Caki2 (cell line): ENCODE data around the gene PWWP2B. TPM values are rescaled to one million over a fixed set of nuclear protein-coding genes. Genes with fewer than 3 reads are reported as not detected.

Experiments used
- DNase-seq: peaks from one replicate; pipeline ENCODE4 v3.0.0-alpha.2; 2015; ENCODE audit warnings: low read depth
- in situ Hi-C: cut with HindIII; loops from 2 replicates; pipeline ENCODE4 v1.10.0; 2016; ENCODE audit warnings: low sequenced_read_pairs, low pct_unique_long_range_greater_than_20kb, mixed read lengths
- total RNA-seq: library from RNA; depleted of rRNA; stranded (reverse); fragments of >200 nt; shearing (Covaris generic); gene quantifications from 2 replicates; pipeline ENCODE4 v1.2.3, GENCODE V29; 2014; ENCODE audit warnings: low replicate concordance

The PWWP2B gene
- total RNA-seq, 1 experiment from 2014 or later, result 14.8 TPM

DNA sequence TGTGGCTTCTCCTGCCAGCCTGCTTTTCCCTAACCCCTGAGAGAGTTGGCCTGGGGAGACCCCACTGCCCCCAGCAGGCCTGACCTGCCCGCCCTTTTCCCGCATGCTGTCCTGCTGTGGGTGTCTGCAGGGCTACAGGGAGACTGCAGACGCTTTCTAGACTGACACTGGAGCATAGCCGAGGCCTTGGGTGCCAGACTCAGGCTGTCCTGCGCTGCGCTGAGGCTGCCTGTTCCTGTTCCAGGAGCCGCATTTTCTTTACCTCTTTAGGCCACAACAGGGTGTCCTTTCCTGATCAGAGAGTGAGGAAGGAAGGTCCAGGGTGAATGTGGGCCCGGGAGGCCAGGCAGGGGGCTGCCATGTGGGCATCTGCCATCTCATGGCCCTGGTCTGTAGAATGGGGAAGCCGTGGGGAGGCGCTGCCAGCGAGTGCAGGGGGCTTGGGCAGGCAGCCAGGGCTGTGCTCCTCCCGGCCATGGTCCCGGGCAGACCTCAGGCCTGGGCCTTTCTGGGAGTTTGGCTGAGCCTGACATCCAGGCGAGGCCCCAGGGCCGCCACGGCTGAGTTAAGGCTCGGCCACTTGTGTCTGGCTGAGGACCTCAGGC, 3.6 kb downstream of the PWWP2B start:
- in situ Hi-C loops, result no loop called here

DNA sequence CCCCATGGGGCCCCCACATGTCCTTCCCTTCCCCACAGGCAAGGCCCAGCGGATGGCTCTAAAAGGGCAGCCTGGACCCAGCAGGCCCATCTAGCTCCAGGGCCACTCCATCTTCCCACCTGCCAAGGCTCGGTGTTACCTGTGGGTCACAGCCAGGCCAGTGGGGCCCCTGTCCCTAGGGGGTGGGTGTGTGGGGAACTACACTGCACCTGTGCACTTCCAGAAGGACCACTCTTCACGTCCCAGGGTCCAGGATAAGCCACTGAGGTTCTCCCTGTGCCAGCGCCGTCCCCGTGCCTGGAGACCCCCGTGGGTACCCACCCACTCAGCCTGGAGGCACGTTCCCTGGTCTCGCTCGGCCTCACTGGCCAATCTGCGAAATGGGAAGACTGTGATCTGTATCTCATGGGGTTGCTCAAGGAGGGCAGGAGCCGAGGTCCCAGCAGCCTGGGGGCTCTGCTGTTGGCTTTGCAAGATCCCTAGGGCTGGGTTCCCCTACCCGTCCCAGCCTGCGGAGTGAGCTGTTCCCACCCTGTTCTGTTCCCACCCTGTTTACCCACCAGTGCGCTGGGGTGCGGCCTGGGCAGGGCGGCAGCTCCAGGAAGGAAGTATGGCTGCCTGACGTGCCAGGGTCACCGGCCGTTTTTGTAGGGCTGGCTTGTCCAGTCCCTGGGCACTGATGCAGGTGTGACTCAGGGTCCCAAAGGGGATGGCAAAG, 4.6 kb downstream of the PWWP2B start:
- no peak for DNase-seq
- in situ Hi-C loops, result no loop called here

More for the DNA sequence above, 3.6 kb downstream of the PWWP2B start:
- DNase-seq, result no peak

DNA sequence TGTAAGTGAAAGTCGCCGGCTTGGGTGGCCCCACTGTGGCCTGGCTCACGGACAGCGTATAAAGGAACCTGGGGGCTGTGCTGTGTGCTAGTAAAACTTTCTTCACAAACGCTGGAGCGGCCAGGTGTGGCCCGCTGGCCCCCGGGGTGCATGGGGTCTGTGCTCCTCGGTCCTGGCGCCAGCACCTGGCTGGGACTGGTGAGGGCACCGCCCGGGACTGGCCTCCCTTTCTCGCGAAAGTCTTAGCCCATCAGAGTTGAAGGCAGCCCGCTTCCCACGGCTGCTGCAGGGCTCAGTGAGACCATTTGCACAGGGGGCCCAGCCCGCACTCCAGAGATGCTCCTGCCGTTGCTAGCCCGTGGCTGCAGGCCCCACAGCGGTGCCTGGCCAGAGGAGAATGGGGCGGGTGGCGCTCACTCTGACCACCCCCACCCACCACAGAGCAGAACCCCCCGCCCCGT, 5.8 kb downstream of the PWWP2B start:
- in situ Hi-C loops, result no loop called here
- no peak for DNase-seq

DNA sequence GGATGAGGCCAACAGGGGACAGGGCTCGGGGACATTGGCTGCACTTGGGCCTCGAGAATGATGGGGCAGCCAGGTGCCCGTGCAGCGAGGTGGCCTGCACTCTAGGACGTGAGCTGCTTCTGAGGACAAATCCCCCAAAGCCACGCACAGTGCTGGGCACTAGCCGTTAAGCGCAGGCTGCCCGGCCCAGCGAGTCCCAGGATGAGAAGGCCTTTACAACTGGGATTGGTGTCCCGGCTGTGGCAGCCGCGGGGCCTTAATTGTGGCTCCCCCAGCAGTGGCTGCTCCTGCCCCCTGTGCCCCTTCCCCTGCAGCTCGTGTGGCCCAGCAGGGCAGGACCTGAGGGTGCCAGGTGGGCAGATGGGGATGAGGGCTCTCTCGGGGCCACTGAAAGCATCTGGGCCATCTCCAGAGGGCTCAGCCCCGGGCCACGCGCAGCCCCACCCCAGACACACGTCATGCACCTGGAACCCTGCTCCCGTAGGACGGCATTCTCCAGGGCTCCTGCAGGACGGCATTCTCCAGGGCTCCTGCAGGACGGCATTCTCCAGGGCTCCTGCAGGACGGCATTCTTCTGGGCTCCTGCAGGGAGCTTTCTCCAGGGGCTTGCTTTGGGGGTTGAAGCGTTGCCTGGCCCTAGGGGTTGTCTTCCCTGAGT, 6.6 kb downstream of the PWWP2B start:
- DNase-seq, result no peak
- in situ Hi-C loops, result no loop called here

DNA sequence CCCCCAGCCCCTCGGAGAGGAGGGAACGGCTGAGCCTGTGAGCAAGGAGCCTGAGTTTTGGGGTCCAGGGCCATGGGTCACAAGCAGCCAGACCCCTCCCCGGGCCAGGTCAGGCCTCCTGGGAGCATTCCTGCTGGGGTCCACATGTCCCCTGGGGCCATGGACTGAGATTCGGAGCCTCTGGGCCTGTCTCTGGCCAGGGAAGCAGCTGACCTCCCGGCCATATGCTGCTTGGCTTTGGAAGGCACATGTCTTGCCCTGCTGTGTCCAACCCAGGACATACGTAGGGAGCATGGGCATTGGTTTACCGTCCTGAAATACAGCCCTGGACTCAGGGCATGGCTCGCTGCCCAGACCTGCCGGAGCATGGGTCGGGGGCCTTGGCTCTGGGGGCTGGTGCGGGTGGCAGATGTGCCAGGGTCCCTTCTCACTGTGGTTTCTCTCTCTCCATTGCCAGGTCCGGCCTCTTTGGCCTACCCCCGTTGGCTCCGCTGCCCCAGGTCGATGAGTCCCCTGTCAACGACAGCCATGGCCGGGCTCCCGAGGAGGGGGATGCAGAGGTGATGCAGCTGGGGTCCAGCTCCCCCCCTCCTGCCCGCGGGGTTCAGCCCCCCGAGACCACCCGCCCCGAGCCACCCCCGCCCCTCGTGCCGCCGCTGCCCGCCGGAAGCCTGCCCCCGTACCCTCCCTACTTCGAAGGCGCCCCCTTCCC, 7.3 kb downstream of the PWWP2B start:
- in situ Hi-C loops, result no loop called here
- DNase-seq, result no peak

DNA sequence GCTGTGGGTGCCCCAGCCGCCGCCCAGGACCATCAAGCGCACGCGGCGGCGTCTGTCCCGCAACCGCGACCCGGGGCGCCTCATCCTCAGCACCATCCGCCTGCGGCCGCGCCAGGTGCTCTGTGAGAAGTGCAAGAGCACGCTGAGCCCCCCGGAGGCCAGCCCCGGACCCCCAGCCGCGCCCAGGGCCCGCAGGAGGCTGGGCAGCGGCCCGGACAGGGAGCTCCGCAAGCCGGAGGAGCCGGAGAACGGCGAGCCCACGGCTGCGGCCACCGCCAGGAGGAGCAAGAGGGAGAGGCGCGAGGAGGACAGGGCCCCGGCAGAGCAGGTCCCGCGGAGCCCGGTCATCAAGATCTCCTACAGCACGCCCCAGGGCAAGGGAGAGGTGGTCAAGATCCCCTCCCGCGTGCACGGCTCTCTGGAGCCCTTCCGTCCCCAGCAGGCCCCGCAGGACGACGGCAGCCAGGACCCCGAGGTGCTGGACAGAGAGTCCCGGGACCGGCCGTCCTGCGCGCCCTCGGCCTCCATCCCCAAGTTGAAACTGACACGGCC, 8.0 kb downstream of the PWWP2B start:
- in situ Hi-C loops, result no loop called here
- DNase-seq, result no peak

DNA sequence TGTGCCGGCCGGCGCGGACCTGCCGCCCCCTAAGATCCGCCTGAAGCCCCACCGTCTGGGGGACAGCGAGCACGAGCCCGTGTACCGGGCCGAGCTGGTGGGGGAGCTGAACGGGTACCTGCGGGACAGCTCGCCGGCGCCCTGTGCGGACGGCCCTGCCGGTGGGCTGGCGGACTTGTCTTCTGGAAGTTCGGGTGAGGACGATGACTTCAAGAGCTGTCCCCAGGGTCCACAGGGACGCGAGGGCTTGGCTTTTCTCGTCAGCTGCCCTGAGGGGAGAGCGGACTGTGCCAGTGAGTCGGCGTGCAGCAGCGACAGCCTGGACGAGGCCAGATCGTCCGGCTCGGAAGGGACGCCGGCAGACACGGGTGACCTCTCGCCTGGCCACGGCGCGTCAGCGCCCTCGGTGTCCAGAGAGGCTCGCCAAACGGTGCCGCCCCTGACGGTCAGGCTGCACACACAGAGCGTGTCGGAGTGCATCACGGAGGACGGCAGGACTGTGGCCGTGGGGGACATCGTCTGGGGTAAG, 8.5 kb downstream of the PWWP2B start:
- no peak for DNase-seq
- in situ Hi-C loops, result no loop called here

DNA sequence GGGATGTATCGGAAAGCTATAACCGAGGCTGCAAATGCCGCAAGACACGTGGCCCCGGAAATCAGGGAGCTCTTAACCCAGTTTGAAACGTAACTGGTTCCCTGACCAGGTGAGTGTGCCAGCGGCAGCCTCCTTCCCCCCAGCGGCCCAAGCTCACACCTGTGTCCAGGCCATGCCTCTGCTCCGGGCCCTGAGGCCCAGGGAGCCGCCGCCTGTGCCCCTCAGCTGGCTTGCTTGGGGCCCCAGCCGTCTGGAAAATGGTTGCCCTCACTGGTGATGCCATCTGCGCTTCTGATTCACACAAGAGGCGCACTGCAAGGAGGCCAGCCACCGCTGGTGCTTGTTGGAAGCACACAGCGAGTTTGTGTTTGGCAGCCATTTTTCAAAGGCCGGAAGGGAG, 9.2 kb downstream of the PWWP2B start:
- in situ Hi-C loops, result no loop called here
- DNase-seq, result no peak

DNA sequence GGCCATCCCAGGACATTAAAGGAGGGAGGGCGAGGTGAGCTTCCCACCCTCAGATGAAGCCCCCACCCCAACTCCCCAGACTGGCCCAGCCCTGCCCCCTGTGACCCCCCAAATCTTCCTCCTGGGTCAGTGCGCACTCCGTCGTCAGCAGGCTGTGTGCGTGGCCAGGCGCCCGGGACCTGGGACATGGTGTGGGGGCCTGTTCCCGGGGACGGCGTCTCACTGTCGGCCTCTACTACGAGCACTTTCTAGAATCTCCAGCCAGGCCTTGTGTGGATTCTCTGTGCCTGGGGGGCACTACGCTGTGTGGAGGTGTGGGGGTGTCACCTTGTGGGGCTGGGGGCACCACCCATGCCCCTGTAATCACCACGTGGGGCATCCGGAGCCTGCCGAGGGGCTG, 9.8 kb downstream of the PWWP2B start:
- DNase-seq, result no peak
- in situ Hi-C loops, result no loop called here

DNA sequence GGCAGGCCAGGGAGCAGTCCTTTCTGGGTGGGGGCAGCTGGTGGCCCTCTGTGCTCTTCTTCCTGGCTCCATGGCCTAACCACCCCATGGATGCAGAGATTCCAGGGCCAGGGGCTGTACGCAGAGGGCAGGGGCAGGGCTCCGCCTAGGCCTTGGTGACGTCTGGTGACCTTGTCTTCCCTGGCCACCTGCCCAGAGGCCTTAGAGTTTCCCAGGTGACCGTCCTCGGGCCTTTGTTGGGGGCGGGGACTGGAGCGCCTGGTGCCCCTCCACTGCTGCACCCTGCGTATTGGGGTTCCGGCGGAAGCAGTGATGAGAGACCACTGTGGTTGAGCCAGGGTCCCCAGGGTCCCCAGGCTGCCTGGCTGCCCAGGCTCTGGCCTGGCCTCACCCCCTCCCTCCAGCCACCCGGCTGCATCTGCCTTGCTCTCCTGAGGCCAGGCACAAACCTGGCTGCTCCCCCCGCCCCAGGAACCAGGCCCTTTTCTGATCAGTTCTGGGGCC, 10.3 kb downstream of the PWWP2B start:
- in situ Hi-C loops, result no loop called here
- no peak for DNase-seq

DNA sequence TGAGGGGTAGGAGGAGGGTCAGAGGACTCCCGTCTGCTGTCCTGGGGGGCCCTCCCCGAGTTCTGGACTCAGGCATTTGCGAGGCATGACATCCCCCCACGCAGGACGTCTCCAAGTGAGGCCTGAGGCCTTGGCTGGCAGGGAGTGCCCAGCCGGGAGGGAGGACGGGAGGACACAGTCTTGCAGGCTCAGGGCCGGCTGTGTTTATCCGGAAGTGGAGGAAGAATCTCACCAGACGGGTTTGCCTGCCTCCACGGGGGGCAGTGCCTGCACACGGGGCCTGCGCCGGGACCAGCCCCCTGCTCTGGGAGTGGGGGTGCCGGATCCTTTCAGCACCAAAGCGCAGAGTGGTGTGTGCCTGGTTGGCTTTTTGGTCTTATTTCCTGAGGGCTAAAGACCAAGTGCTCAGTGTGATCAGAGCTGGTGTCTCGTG, 10.9 kb downstream of the PWWP2B start:
- DNase-seq, result no peak
- in situ Hi-C loops, result no loop called here

DNA sequence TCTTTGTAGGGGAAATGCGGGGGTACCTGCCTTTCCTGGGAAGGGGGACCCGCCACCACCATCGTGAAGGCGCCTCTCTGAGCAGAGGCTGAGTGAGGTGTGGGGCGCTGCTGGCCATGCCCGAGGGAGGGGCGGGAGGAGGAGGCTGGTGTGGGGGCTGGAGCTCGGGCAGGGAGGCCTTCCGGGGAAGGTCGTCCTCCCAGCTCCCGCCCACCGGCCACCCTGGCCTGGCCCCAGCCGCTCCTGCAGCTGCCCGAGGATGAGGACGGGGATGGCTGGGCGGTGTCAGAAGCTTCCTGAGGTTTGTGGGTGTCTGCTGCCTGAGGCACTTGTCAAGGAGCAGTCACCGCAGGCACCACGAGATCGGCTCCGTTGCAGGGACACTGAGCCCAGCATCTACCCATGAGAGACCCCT, 11.4 kb downstream of the PWWP2B start:
- no peak for DNase-seq
- in situ Hi-C loops, result no loop called here

DNA sequence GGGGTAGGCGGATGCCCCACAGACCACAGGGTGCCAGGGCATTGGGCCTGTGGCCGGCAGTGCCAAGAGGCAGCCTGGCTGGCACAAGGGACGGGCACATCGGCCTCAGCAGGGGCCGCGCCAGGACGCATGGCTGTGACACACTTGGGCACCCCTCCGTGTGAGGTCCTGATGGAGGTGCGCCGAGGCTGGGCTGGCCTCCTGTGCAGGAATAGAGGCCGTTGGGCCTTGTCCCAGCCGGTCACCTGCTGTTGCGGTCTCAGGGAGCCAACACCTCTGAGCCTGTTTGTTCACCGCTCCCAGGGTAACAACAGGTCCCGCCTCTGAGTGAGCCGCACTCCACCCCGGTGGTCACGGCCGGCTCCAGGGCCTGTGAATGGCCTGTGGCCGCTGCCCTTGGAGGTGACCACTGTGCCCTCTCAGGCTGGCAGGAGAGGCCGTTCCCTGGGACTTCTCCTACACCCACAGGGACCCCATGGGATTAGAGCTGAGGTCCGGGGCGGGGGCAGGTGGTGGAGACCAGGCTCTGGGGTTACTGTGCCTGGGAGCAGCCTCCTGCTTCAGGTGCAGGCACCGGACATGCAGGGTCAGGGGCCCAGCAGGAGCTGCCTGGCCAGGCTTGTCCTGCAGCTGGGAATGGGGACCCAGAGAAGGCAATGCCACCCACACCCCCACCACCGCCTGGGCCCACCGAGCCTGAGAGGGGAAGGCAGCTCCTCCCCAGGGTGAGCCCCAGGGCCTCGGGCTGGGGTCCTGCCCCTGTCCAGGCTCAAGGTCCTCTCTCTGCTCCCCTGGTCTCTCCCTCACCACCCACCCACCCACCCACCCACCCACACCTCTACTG, 12.0 kb downstream of the PWWP2B start:
- no peak for DNase-seq
- in situ Hi-C loops, result no loop called here

DNA sequence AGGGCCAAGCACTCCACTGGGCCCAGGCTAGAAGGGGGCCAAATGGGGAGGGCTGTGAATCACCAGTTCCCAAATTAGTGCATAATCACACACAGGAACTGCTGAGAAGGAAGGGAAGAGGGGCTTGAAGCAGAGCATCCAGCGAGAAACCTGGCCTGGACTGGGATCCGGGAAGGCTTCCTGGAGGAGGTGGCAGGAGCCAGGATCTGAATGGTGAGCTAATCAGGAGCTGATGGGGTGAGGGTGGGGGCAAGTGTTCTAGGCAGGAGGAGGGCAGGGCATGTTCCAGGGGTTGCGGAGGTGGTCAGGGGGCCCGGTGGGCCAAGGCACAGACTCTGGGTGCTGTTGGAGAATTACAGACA, 12.6 kb downstream of the PWWP2B start:
- DNase-seq, result no peak
- in situ Hi-C loops, result no loop called here

DNA sequence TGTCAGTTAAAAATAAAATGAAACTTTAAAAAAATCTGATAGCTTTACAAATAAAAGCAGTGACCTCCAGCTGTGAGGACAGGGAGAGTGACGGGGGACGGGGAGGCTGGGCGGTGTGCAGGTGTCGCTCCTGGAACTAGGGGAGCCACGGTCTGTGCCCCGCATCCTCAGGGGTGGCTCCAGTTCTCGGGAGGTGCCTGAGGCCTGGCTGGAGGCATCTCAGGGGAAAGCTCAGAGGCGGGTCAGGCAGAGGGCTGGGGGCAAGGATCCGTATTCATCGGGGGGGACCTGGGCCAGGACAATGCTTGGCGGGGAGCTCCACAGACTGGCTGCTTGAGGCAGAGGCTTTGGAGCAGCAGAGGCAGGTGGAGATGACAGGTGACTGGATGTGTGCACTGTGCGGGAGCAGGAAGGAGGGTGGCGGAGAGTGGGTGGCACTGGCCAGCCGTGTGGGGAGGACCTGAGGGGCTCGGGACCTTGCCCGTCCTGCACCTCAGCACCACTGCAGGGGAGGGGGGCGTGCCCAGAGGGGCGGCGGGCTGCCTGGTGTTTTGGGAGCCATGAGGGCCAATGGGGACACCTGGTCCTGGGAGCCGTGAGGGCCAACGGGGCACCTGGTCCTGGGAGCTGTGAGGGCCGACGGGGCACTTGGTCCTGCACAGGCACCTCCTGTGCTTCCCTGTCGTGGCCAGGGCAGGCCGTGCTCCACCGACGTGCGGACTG, 13.2 kb downstream of the PWWP2B start:
- in situ Hi-C loops, result no loop called here
- DNase-seq, result no peak

DNA sequence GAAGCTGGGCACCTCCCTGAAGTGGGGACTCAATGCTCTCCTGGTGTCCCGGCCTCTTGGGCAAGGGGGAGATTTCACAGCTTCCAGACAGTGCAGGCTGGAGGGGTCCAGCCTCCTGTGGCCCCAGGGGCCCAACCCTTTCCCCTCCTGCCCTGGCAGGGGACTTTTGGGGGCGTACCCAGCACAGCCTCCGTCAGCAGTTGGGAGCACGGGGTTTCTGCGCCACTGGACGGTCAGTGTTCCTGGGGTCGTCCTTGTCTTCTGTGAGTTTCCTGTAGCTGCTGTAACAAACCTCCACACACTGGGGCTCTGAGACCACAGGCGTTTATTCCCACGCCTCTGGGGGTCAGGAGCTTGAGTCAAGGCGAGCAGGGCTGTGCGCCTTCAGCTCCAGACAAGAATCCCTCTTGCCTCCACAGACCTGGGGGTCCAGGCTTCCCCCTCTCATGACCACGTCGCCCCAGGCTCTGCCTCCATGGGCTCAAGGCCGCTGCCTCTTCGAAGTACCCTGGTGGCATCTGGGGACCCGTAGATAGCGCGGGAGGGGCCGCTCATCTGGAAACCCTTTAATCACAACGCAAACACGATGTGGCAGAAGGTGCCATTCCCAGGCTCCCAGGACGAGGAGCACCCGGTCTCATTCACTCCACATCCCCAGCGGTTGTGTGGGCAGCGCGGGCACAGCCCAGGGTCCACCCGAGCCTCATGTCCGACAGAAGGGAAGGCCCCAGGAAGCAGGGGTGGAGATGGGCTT, 14.0 kb downstream of the PWWP2B start:
- in situ Hi-C loops, result no loop called here

More for the DNA sequence above, 14.0 kb downstream of the PWWP2B start:
- DNase-seq, result no peak
